Measurements from ENCODE around the gene STRN3.
"Not testable (repeated sequence)": the region's sequence is repeated elsewhere in the genome, so short reads cannot be mapped to it uniquely, and the experiment has no call there.

STRN3 gene

DNA sequence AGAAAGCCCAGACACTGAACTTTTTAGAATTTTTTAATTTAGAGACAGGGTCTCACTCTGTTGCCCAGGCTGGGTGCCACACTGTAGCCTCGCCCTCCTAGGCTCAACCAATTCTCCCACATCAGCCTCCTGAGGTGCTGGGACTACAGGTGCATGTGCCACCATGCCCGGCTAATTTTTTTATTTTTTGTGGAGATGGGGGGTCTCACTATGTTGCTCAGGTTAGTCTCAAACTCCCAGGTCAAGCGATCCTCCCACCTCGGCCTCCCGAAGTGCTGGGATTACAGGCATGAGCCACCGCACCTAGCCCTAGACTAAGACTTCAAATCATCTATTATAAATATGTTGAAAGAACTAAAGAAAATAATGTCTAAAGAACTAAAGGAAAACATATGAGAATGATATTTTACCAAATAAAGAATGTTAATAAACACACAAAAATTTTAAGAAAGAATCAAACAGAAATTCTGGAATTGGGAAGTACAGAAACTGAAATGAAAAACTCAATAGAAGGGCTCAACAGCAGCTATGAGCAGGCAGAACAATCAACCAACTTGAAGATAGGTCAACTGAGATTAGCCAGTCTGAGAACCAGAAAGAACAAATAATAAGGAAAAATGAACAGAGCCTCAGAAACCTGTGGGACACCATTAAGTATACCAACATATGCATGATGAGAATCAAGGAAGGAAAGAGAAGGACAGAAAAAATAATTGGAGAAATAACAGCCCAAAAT is 27.0 kb downstream of the STRN3 start:
- DNase-seq: no peak

DNA sequence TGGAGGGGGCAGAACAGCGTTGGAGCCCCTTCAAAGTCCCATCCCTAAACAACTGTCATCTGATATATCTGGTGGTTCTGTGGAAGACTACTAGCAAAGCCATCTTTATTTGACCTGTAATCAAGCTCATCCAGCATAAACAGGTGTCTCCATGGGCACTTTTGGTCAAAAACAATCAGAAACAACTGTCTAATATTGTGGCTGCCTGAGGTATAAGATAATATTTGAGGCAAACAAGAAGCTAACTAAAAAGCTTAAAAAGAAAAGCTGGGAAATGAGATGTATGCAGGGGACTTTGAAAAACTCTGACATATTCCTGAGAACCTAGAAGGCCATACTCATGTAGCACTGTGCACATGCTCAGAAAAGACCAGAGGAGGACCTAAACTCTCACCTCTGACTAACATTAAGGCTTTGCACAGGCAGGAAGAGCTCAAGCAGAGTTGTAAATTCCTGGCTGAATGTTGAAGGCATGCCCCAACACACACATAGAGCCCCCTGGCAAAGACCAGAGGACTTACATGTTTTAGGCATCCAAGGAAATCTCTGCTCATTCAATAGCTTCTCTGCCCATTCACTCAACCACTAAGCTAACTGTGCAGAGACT is 28.0 kb downstream of the STRN3 start:
- DNase-seq: no peak

DNA sequence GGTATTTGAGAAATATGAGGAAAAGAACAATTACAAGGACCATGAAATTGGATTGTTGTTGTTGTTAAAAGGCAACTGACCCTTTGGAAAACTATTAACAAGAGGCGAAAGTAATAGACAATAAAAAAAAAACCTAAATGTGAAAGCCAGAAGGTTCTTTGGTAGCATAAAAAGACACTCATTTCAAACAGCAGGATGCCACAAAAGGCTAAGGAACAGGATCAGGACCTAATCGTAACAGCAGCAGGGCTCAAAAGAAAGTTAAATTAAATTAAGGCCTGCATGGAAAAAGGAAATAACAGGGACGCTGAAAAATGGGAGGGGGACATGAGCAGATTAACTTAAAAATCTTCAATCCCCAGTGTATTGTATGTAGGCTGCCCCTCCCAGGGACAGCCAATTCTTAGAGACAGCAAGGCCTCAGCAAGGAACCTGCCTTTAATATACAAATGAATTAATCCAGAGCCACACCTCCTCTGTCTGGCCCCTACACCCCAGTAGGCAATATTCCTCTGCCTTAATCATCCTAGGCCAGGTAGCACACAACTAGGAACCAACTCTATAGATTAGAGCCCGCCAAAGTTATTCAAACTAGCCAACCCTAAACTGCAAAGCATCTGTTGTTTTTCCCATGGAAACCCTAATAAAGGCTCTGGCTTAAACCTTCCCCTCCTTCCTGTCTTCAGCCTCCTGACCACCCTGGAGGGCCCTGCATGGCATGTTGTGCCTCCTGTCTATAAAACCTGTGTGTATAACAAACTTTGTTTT is 29.1 kb downstream of the STRN3 start:
- DNase-seq: no peak

DNA sequence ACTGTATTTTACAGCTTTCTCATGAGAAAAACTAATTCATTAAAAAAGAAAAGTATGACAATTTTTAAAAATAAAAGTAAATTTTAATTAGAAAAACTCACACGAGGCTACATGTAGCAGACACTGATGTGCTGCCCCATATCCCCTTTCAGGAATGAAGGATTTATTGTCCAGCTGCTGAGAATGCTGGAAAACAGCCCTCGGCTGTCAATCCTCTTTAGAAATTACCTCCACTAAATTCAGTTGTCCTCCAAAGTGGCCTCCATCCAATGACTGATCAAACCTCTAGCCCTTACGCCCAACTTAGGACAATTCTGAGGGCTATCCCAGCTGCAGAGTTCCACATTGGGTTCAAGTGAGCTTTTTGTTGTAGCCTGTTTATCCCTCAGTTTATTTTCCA is 30.5 kb downstream of the STRN3 start:
- DNase-seq: no peak

DNA sequence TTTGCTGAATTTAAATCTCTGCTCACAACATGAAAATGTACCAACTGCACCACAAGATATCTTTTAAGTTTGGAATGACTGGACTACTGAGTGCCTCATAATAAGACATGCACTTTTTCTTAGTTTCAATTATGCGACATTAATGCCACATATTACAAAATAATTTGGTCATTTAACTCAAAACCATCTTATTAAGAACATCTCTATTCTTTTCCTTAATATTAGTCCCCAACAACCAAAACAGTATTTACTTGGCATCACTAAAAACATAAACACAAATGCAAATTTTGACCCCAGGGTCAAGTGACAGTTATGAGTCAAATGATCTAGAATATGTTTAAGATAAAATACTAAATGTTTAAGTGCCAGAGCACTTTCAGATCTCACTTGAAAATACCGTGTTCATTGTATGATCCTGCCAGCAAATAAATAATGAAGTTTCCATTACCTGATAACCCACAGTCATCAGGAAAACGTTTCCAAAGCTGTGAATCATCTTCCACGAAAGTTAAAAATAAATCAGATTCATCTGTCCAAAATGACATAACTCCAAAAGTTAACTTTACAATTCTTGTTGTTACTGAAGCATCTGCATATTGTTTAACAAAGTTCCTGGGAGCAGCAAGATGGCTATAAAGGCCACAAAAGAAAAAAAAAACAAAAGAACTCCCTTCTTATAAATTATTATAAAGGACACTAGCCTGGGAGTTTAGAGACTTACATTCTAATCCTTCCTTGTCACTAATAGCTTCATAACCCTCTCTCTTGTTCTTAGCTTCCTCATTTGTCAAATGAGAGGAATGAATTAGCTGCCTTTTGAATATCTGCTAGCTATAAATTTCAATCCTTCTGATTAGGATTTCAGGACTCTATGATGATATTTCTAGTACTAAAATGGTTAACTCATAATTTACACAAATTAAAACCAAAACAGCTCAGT is 31.2 kb downstream of the STRN3 start:
- DNase-seq: no peak

DNA sequence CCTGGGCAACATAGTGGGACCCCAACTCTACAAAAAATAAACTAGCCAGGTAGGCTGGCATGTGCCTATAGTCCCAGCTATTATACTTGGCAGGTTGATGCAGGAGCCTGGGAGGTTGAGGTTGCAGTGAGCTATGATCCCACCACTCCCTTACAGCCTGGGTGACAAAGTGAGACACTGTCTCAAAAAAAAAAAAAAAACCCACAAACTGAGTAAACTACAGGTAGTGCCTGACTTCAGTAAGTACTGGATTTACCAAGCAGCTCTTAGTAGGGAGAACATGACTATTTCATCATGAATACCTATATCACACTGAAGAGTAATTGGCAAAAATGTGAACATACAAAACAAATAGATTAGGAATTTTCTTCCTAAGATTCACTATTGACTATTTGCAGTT is 33.1 kb downstream of the STRN3 start:
- DNase-seq: no peak

GRCh38 chr14:30991408-30991807 is 34.8 kb downstream of the STRN3 start:
- no peak for DNase-seq

DNA sequence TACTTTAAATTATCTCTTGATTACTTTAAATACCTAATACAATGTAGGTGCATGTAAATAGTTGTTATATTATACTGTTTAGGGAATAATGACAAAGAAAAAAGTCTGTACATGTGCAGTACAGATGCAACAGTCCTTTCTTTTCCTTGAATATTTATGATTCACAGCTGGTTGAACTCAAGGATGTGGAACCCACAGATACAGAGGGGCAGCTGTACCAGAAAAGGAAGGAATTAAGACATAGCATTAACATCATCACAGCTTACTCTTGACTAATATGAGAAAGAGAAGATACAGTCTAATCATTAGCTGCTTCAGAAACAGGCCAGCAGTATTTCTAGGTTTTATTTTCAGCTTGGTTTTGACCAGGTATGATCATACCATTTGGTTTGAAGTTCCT is 35.4 kb downstream of the STRN3 start:
- DNase-seq: no peak

DNA sequence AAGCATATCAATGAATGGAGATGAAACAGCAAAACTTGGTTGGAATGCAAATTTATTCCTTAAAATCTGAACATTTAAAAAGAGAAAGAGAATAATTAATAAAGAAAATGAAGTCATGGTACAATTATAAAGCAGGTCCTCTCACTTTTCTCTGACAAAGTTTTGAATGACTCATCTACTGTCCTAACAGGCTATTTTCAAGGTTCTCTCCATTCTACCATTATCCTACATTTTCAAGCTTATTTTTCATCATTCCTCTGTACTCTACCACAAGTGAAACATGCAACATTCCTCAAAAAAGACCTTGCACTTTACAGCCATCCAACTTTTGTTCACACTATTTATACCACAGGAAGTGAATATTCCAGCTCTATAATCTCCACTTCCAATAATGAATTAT is 37.7 kb downstream of the STRN3 start:
- no peak for DNase-seq

DNA sequence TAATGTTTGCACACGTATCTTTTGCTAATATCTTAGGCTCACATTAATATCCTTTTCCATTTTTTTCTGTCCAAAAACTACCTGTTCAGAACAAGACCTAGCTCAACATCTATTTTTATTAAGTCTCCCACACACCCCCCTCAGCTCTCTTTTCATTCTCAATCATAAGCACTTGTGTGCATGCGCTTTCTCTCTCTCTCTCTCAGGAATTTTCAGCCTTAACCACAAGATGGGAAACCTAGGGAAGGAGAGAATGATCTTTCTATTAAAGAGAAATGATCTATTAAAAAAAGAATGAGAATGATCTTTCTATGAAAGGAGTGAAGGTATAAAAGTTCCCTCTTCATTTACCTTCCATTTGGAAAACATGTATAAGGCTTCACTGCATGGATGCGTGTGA is 40.4 kb downstream of the STRN3 start:
- DNase-seq: no peak

- no peak for DNase-seq
Measured at GRCh38 chr14:30983858-30984257, 42.3 kb downstream of the STRN3 start.

DNA sequence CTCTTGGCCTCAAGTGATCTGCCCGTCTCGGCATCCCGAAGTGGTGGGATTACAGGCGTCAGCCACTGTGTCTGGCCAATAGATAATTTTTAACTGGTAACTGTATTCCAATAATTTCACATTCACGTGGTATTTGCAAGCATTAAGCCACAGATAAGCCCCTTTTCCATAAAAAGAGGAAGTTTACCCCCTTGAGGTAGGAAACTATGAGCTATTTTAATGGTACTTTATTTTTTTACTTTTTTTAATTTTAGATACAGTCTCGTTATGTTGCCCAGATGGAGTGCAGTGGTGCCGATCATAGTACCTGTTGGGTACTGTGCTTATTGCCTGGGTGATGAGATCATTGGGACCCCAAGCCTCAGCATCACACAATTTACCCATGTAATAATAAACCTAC is 43.6 kb downstream of the STRN3 start:
- DNase-seq: no peak

- no peak for DNase-seq
Measured at GRCh38 chr14:30980980-30981379, 45.2 kb downstream of the STRN3 start.

DNA sequence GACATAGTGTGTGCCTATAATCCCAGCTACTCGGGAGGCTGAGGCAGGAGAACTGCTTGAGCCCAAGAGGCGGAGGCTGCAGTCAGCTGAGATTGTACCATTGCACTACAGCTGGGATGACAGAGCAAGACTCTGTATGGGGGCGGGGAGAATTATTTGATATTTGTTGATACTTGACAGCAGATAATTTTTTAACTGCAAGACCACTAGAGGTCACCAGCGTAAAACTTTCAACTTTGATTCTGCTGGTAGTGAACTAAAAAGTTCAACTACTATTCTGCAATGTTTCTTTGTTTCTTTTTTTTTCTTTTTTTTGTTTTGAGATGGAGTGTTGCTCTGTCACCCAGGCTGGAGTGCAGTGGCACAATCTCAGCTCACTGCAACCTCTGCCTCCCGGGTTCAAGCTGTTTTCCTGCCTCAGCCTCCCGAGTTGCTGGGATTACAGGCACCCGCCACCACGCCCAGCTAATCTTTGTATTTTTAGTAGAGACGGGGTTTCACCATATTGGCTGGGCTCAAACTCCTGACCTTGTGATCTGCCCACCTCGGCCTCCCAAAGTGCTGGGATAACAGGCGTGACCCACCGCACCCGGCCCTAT is 46.0 kb downstream of the STRN3 start:
- DNase-seq: not testable (repeated sequence)

- no peak for DNase-seq
Measured at GRCh38 chr14:30977752-30978151, 48.4 kb downstream of the STRN3 start.

GRCh38 chr14:30974628-30975027 is 51.6 kb downstream of the STRN3 start:
- no peak for DNase-seq

- DNase-seq: no peak
Measured at GRCh38 chr14:30972882-30973582, 53.1 kb downstream of the STRN3 start.

DNA sequence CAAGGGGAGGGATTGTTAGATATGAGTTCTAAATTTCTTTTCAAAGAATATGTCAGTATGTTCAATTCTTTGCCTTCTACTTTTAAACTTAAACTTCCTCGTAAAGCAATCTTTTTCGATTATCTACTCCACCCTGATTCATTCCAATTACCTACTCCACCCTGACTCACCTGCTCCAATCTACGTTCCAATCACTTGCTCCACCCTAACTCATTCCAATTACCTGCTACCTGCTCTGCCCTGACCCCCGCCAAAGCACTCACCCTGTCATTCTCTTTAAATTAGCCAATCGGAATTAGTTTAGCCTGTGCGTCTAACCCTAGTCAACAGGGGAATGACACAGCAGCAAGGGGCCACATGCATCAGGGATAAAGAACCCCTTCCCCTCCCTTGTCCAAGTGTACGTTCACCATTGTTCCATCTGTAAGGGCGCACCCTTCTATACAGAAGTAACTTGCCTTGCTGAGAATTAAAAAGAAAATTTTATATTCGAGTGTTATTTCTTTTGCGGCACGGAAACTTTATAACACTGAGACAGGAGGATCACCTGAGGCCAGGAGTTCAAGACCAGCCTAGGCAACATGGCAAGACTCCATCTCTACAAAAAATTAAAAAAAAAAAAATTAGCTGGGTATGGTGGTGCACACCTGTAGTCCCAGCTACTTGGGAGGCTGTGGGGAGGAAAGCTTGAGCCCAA is 54.0 kb downstream of the STRN3 start:
- DNase-seq: not testable (repeated sequence)

- DNase-seq: no peak
Measured at GRCh38 chr14:30971586-30971985, 54.6 kb downstream of the STRN3 start.

DNA sequence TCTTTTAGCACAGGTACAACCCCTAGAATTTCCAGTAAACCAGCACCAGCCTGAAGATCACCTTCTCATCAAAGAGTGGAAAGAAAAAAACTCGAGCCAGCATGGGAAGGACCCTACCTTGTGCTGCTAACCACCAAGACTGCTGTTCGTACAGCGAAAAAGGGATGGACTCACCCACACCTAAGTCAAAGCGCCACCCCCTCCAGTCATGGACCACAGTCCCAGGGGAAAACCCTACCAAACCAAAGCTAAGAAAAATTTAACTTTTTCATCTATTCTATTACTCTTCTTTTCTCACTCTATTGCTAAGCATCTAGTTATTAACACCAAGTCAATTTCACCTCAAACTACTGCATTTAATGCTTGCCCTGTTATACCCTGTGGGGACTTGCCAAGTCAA is 56.4 kb downstream of the STRN3 start:
- DNase-seq: not testable (repeated sequence)

All from activated CD8-positive, alpha-beta memory T cell treated with anti-CD3 and anti-CD28 coated beads for 24 hours (primary cell).